Measurements from ENCODE around the gene IDE. TPM values are rescaled to one million over a fixed set of nuclear protein-coding genes. Genes with fewer than 3 reads are reported as not detected.

IDE gene
- total and polyA plus RNA-seq, 2 experiments from 2014 or later: 18.6 to 26.4 TPM

DNA sequence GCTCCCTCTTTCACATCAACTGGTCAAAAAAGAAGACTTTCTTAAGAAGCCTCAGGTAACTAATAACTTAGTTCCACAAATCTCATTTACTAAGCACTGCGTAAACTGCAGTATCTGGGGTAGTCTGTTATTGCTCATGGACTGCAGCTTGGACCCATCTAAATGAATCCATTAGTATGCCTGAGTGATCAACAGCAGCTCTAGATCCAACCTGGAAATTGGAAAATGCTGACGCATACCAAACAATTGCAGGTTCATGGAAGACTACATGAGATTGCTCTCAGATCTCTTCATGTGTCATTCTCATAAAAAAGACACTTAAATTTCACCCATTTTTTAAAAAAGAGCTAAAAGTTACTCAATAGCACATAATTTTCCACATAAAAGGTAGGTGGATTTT, 121.6 kb downstream of the IDE start:
- H3K27me3 ChIP-seq (replicated peaks; ENCODE audit: insufficient read depth): no peaks in the 10 kb centered on the region
- no peak for DNase-seq
- TF ChIP-seq EZH2phosphoT487 (IDR thresholded peaks at IDR 0.05; ENCODE audit: insufficient read depth, low read depth) (no peak), EZH2 (IDR thresholded peaks at IDR 0.05; ENCODE audit: insufficient read depth, poor library complexity, severe bottlenecking) (no peak)
- no peaks in the 10 kb centered on the region for H3F3A ChIP-seq (ENCODE audit: insufficient read depth)
- no peak overlapping the region for H3K9ac ChIP-seq
- H3K79me2 ChIP-seq (ENCODE audit: insufficient read depth): no peaks in the 10 kb centered on the region
- H3K4me1 ChIP-seq (ENCODE audit: insufficient read depth): no peaks in the 10 kb centered on the region
- no peaks in the 10 kb centered on the region for H3K9me2 ChIP-seq (ENCODE audit: insufficient read depth)
- H3K27ac ChIP-seq: no peak overlapping the region
- WGBS, 2 experiments (ENCODE audit: low coverage in 1 of 2, low lambda C conversion rate in 2 of 2, missing lambda C conversion rate in 2 of 2): 97% methylated on average over 2 of the region's 2 CpGs
- H3K4me3 ChIP-seq: no peak overlapping the region
- no peak overlapping the region for H3K4me2 ChIP-seq (ENCODE audit: unreplicated experiment)
- H4K20me1 ChIP-seq (ENCODE audit: insufficient read depth): no peaks in the 10 kb centered on the region
- no peak overlapping the region for H2AFZ ChIP-seq
- H3K9me3 ChIP-seq (ENCODE audit: low read depth): no peaks in the 10 kb centered on the region
- in situ Hi-C loops (cut with MboI): no loop called here
- peaks cover 19% of the 10 kb centered on the region for H3K36me3 ChIP-seq (ENCODE audit: low read depth)

DNA sequence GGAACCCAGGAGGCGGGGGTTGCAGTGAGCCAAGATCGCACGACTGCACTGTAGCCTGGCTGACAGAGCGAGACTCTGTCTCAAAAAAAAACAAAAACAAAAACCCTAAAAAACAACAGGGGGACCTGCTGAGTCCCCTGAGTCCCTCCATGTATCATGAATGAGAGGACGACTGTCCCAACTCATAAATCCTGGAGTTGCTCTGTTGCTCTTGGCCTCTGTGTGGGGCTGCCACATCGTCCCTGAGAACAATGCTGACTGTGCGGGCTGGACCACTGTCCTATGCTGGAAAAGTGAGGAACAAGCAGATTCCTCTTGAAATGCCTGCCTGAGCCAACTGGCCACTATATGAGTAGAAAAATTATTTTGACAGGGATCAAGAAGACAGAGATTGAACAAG, 122.5 kb downstream of the IDE start:
- Histone ChIP-seq H3K4me1 (ENCODE audit: insufficient read depth) (no peaks in the 10 kb centered on the region), H3K79me2 (ENCODE audit: insufficient read depth) (no peaks in the 10 kb centered on the region), H4K20me1 (ENCODE audit: insufficient read depth) (no peaks in the 10 kb centered on the region), H3K9ac (no peak overlapping the region), H3K27me3 (replicated peaks; ENCODE audit: insufficient read depth) (no peaks in the 10 kb centered on the region), H3K9me3 (ENCODE audit: low read depth) (no peaks in the 10 kb centered on the region), H3K9me2 (ENCODE audit: insufficient read depth) (no peaks in the 10 kb centered on the region), H3K4me3 (no peak overlapping the region), H3K4me2 (ENCODE audit: unreplicated experiment) (no peak overlapping the region), H3K27ac (no peak overlapping the region), H3K36me3 (ENCODE audit: low read depth) (peaks cover 19% of the 10 kb centered on the region), H2AFZ (no peak overlapping the region), H3F3A (ENCODE audit: insufficient read depth) (no peaks in the 10 kb centered on the region)
- TF ChIP-seq EZH2 (IDR thresholded peaks at IDR 0.05; ENCODE audit: insufficient read depth, poor library complexity, severe bottlenecking) (no peak), EZH2phosphoT487 (IDR thresholded peaks at IDR 0.05; ENCODE audit: insufficient read depth, low read depth) (no peak)
- WGBS, 2 experiments (ENCODE audit: low coverage in 1 of 2, low lambda C conversion rate in 2 of 2, missing lambda C conversion rate in 2 of 2): 86 to 87% methylated on average over 7 of the region's 7 CpGs
- DNase-seq: no peak
- in situ Hi-C loops (cut with MboI): no loop called here

DNA sequence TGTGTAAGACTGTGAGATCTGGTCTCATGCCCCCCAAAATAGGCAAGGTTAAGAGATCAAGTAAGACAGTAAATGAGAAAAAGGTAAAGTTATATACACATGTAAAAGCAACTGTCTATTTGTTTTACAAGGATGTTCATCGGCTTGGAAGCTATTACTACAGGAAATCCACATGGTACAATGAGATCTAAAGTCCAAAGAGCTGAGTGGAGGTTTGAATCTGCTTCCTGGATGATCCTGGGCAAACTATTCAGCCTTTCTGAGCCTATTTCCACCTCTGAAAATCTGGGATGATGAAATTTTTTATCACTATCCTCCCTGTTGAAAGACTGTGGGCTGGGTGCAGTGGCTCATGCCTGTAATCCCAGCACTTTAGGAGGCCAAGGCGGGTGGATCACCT, 123.0 kb downstream of the IDE start:
- in situ Hi-C loops (cut with MboI): no loop called here
- no peaks in the 10 kb centered on the region for H3K4me1 ChIP-seq (ENCODE audit: insufficient read depth)

DNA sequence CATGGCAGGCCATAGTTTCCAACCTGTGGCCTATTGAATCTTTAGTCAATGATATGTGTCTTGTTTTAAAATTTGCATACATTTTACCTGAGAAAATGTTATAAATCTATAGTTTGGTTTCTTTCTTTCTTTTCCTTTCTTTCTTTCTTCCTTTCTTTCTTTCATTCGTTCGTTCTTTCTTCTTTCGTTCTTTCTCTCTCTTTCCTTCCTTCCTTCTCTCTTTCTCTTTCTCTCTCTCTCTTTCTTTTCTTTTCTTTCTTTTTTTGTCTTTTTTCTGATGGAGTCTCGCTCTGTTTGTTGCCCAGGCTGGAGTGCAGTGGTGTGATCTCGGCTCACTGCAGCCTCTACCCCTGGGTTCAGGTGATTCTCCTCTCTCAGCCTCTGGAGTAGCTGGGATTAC, 133.3 kb downstream of the IDE start:
- H3K9ac ChIP-seq: no peak overlapping the region
- no peak for TF ChIP-seq EZH2phosphoT487 (IDR thresholded peaks at IDR 0.05; ENCODE audit: insufficient read depth, low read depth)
- TF ChIP-seq EZH2 (IDR thresholded peaks at IDR 0.05; ENCODE audit: insufficient read depth, poor library complexity, severe bottlenecking): no peak
- in situ Hi-C loops (cut with MboI): no loop called here
- H3F3A ChIP-seq (ENCODE audit: insufficient read depth): no peaks in the 10 kb centered on the region
- no peak overlapping the region for H3K4me2 ChIP-seq (ENCODE audit: unreplicated experiment)
- no peaks in the 10 kb centered on the region for H3K79me2 ChIP-seq (ENCODE audit: insufficient read depth)
- no peak for DNase-seq
- no peaks in the 10 kb centered on the region for H3K9me2 ChIP-seq (ENCODE audit: insufficient read depth)
- H3K27me3 ChIP-seq (replicated peaks; ENCODE audit: insufficient read depth): no peaks in the 10 kb centered on the region
- H3K4me1 ChIP-seq (ENCODE audit: insufficient read depth): no peaks in the 10 kb centered on the region
- no peaks in the 10 kb centered on the region for H3K9me3 ChIP-seq (ENCODE audit: low read depth)
- no peak overlapping the region for H2AFZ ChIP-seq
- no peaks in the 10 kb centered on the region for H3K36me3 ChIP-seq (ENCODE audit: low read depth)
- WGBS, 2 experiments (ENCODE audit: low coverage in 1 of 2, low lambda C conversion rate in 2 of 2, missing lambda C conversion rate in 2 of 2): 85 to 94% methylated on average over 5 of the region's 5 CpGs
- H4K20me1 ChIP-seq (ENCODE audit: insufficient read depth): no peaks in the 10 kb centered on the region
- no peak overlapping the region for H3K4me3 ChIP-seq
- no peak overlapping the region for H3K27ac ChIP-seq

More for the DNA sequence above, 123.0 kb downstream of the IDE start:
- no peaks in the 10 kb centered on the region for H3F3A ChIP-seq (ENCODE audit: insufficient read depth)
- DNase-seq: no peak
- H3K27me3 ChIP-seq (replicated peaks; ENCODE audit: insufficient read depth): no peaks in the 10 kb centered on the region
- no peak overlapping the region for H3K9ac ChIP-seq
- H3K9me2 ChIP-seq (ENCODE audit: insufficient read depth): no peaks in the 10 kb centered on the region
- H3K36me3 ChIP-seq (ENCODE audit: low read depth): peaks cover 19% of the 10 kb centered on the region
- H3K9me3 ChIP-seq (ENCODE audit: low read depth): no peaks in the 10 kb centered on the region
- TF ChIP-seq EZH2phosphoT487 (IDR thresholded peaks at IDR 0.05; ENCODE audit: insufficient read depth, low read depth): no peak
- TF ChIP-seq EZH2 (IDR thresholded peaks at IDR 0.05; ENCODE audit: insufficient read depth, poor library complexity, severe bottlenecking): no peak
- WGBS, 2 experiments (ENCODE audit: low coverage in 1 of 2, low lambda C conversion rate in 2 of 2, missing lambda C conversion rate in 2 of 2): 96 to 97% methylated on average over 2 of the region's 2 CpGs
- no peak overlapping the region for H3K4me3 ChIP-seq
- no peaks in the 10 kb centered on the region for H4K20me1 ChIP-seq (ENCODE audit: insufficient read depth)
- no peak overlapping the region for H3K4me2 ChIP-seq (ENCODE audit: unreplicated experiment)
- no peak overlapping the region for H3K27ac ChIP-seq
- no peak overlapping the region for H2AFZ ChIP-seq
- no peaks in the 10 kb centered on the region for H3K79me2 ChIP-seq (ENCODE audit: insufficient read depth)

DNA sequence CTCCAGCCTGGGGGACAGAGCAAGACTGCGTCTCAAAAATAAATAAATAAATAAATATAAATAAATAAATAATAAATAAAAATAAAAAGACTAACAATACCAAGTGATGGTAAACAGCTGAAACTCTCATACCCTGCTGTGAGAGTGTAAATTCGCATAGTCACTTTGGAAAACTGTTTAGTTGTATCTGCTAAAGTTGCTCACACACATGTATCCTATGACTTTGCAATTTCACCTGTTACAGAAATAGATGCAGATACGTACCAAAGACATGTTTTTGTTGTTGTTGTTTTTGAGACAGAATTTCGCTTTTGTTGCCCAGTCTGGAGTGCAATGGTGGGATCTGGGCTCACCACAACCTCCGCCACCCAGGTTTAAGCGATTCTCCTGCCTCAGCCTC, 135.7 kb downstream of the IDE start:
- Histone ChIP-seq H3K9me3 (ENCODE audit: low read depth) (no peaks in the 10 kb centered on the region), H3K9ac (no peak overlapping the region), H3K27me3 (replicated peaks; ENCODE audit: insufficient read depth) (no peaks in the 10 kb centered on the region), H4K20me1 (ENCODE audit: insufficient read depth) (no peaks in the 10 kb centered on the region), H3F3A (ENCODE audit: insufficient read depth) (no peaks in the 10 kb centered on the region), H3K9me2 (ENCODE audit: insufficient read depth) (no peaks in the 10 kb centered on the region), H3K79me2 (ENCODE audit: insufficient read depth) (no peaks in the 10 kb centered on the region), H3K36me3 (ENCODE audit: low read depth) (no peaks in the 10 kb centered on the region), H3K4me3 (no peak overlapping the region), H3K4me1 (ENCODE audit: insufficient read depth) (no peaks in the 10 kb centered on the region), H3K27ac (no peak overlapping the region), H2AFZ (no peak overlapping the region), H3K4me2 (ENCODE audit: unreplicated experiment) (no peak overlapping the region)
- in situ Hi-C loops (cut with MboI): loop anchor here (5.0 kb wide), 1 partner anchor 356 kb away; no protein-coding TSS in a partner anchor
- 92 to 95% methylated on average over 6 of the region's 6 CpGs for WGBS, 2 experiments (ENCODE audit: low coverage in 1 of 2, low lambda C conversion rate in 2 of 2, missing lambda C conversion rate in 2 of 2)
- TF ChIP-seq EZH2phosphoT487 (IDR thresholded peaks at IDR 0.05; ENCODE audit: insufficient read depth, low read depth): no peak
- TF ChIP-seq EZH2 (IDR thresholded peaks at IDR 0.05; ENCODE audit: insufficient read depth, poor library complexity, severe bottlenecking): no peak
- no peak for DNase-seq

All from GM23248 (cell line).